Stomach (tissue), 4 donors: Measurements from ENCODE around the gene RSU1.

ENCODE experiments used
- CTCF ChIP-seq, 7 experiments: fragments of 450-650 bp in 4 of 7; fragments of 200-600 bp in 3 of 7; sonication (generic) in 3 of 7; IDR thresholded peaks; one replicate each; pipeline ENCODE4 v1.5.1; 2016 to 2019; ENCODE audit warnings: antibody characterized with exemption in 7 of 7, control low read depth in 2 of 7, mild to moderate bottlenecking in 1 of 7
- EP300 ChIP-seq: sonication (generic); formaldehyde crosslinking; IDR thresholded peaks from one replicate; pipeline ENCODE4 v1.6.1; 2017; ENCODE audit warnings: antibody characterized with exemption

GRCh38 chr10:16819026-16819425, 1.8 kb upstream of the RSU1 start:
- TF ChIP-seq CTCF (IDR thresholded peaks at IDR 0.05): no peak
- no peak for TF ChIP-seq EP300
